ENCODE results near the gene CD200R1L.

DNA sequence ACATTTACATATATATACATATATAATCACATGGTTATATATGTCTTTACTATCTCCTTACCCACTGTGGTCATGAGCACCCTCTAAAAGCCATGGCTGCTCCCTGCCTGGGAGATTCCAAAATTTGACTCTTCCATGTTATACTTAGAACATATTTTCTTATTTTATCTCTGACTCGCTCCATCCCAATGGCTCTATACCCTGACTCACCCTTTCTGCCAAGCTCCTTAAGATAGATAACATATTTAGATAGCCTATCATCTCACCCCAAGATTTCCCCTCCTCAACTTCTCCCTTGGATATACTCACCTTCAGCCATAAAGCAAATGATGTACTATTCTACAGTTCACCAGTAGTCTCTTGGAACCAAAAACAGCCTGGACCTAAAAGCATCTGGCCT is 65.1 kb downstream of the CD200R1L start:
- no peak for TF ChIP-seq CTCF (IDR thresholded peaks at IDR 0.05)
- TF ChIP-seq E2F5 (CRISPR knock-in tag; IDR thresholded peaks at IDR 0.05) = no peak
- no peak for TF ChIP-seq ZNF263 (CRISPR knock-in tag; IDR thresholded peaks at IDR 0.05; ENCODE audit: low read depth)
- TF ChIP-seq HMGA2 (CRISPR knock-in tag; IDR thresholded peaks at IDR 0.05) = no peak
- no peak for TF ChIP-seq NR1H2 (CRISPR knock-in tag; IDR thresholded peaks at IDR 0.05)
- TF ChIP-seq ZNF121 (CRISPR knock-in tag; IDR thresholded peaks at IDR 0.05) = no peak
- TF ChIP-seq NFYB (CRISPR knock-in tag; conservative IDR thresholded peaks at IDR 0.05; ENCODE audit: low read depth) = no peak
- TF ChIP-seq GABPB1 (CRISPR knock-in tag; IDR thresholded peaks at IDR 0.05) = no peak

Measured in WTC11 (cell line).